HPDE6-E6E7 (cell line): Measurements from ENCODE around the gene CCDC170.

Experiments
- DNase-seq: peaks from one replicate; pipeline ENCODE4 v3.0.0; 2011; ENCODE audit warnings: missing footprints; ENCODE audit errors: extremely low spot score

The CCDC170 gene

DNA sequence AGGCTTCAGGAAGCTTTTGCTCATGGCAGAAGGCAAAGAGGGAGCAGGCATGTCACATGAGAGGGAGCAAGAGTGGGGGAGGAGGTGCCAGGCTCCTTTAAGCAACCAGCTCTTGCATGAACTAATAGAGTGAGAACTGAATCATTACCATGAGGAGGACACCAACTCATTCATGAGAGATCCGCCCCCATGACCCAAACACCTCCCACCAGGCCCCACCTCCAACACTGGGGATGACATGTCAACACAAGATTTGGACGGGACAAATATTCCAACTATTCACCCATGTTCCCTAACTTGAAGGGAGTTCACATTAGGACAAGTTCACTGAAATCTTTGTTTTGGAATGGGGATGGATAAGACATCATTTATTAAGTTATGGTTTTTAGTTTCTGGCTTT, 158.5 kb downstream of the CCDC170 start:
- DNase-seq: no peak

DNA sequence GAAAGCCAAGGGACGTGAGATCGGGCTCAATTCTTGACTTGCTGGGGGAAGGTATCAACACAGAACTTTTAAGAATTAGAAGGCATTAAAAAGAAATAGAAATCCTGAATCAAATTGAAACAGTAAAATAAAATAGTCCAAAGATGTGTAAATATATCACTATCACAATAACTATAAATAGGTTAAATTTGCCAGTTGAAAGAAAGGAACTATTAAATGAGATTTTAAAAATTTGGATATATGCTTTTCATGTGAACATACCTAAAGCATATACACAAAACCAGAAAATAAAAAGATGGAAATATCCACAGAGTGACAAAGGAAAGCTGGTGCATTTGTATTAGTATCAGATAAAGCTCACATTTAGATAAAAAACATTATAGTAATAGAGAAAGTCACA, 161.3 kb downstream of the CCDC170 start:
- no peak for DNase-seq

DNA sequence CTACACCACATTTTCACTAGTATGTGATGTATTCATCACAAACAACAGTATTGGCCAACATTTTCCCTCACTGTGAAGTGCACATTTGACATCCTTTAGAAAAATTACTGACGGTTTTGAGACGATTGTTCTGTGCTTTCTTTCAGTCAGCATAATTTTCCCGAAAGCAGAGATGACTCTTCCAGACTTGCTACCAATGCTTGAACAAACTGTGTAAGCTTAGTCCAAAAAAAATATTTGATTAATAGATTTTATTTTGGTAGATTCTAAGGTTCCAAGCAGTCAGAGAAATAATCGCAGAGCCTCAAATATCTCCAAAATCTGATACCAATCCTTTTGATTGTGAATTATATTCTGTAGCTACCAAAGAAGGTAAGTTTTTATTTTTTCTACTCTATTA, 162.6 kb downstream of the CCDC170 start:
- no peak for DNase-seq

DNA sequence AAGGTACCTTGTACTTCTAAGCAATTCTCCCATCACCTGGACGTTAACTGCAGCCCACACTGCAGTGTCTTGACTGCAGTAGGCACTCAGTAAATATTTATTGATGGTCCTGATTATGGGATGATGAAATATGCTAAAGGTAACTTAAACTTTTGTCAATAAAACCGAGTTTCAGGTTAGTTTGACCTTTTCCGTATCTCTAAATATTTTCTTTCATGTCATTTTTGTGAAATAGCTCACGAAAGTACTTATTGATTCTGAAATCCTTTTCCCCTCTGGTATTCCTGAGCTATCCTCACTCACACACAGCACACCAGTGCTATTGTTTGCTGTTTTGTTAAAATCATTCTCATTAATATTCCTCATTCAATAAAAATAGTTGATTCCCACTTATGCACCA, 164.3 kb downstream of the CCDC170 start:
- DNase-seq: no peak

DNA sequence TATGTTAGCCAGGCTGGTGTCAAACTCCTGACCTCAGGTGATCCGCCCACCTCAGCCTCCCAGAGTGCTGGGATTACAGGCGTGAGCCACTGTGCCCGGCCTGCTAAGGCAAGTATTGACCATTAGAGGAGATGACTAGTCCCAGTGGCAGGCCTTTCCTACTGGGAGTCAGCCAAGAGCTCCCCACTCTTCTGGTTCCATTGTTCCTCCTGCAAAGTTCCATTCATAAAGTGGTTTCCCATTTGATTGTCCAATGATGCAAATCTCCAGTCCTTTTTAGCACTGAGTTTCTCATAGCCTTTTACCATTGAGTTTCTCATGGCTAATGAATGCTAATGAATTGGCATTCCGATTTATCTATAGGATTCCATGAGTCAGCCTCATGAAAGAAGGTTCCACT, 165.4 kb downstream of the CCDC170 start:
- no peak for DNase-seq

DNA sequence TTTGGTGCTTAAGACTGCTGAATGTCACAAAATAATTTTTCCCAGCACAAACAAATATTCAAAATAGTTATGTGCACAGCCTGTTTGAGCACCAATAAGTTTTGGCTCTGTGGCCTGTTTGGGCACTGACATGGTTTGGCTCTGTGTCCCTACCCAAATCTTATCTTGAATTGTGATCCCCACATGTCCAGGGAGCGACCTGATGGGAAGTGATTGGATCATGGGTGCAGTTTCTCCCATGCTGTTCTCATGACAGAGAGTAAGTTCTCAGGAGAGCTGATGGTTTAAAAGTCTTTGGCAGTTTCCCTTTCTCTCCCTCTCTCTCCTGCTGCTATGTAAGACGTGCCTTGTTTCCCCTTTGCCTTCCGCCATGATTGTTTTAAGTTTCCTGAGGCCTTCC, 167.7 kb downstream of the CCDC170 start:
- no peak for DNase-seq

DNA sequence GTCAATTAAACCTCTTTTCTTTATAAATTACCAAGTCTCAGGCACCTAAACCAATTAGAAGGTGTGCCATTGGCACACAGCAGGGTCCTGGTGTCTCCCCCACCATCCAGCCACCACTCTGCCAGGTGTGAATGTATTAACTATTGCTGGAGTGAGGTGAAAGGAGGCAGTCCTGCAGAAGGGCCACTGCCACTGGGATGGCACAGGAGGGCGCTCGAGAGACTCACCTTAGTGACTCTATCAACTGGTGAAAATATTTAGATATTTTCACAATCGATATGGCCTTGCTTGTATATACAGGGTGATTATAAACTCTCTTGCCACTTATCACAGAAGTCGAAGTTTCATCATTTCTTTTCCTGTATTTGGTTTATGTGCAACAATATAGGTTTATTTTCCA, 168.1 kb downstream of the CCDC170 start:
- DNase-seq: no peak

DNA sequence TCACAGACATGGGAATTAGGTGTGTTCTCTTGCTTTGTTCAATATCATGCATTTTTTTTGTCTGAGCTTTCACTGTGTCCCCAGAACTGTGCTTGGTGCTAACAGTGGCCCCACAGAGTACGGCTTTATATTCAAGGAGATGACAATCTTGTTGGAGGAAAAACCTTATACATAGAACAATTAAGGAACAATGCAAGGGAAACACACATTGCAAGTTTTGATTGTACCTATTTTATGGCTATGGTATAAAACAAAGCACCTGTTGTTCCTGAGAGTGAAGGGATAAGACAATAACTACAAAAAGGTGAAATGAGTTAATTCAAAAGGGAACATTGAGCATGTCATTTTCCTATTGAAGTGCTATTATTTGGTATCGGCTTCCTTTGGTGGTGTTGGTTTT, 169.7 kb downstream of the CCDC170 start:
- DNase-seq: no peak

DNA sequence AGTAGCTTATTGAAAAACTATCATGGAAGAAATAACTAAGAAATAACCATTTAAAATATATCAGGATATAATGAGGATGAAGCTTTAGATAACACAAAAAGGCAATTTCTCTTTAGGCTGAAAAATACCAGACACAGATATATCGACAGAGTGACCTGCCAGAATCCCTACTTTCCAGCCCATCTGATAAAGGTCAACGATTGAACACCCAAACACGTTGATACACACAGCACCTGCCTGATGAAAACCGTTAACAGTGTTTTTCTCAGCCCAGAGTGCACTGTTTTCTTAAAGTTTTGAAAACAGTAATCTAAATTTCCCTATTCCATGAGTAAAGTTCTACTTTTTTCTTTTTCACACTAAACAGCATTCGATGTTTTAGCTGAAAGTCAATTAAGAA, 170.6 kb downstream of the CCDC170 start:
- no peak for DNase-seq

DNA sequence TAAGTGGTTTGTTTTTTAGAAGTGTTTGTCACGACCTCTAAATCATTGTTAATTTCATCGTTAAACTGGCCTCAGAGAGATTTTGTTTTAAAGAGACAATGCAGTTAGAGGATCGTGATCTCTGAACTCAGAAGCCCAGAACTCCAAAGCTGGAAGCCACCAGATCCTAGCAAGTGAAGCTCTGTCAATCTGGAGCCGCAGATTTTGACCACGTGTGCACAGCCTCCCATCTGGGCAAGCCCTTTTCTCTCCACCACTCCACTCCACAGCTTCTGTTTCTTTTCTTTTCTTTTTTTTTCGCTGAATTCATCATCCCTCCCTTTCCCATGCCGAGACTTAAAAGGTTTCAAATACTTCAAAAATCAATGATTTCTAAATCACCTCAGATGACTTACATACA, 171.5 kb downstream of the CCDC170 start:
- DNase-seq: no peak

DNA sequence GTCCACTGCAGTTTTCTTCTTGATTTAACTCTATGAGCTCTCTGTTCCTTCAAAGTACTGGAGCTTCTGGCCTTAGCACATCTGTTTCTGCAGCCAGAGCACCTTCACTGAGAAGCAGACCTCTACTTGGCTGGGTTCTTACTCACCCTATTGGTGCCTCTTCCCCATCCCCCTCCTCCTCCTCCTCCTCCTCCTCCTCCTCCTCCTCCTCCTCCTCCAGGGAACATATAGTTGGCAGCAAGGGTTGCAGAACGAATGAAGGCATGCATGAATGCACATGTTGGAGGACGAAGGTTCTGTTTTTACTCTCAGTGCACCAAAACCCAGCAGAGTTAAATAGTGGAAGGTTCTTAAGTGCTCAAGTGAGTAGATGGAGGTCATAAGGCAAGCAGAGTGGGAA, 172.7 kb downstream of the CCDC170 start:
- no peak for DNase-seq

DNA sequence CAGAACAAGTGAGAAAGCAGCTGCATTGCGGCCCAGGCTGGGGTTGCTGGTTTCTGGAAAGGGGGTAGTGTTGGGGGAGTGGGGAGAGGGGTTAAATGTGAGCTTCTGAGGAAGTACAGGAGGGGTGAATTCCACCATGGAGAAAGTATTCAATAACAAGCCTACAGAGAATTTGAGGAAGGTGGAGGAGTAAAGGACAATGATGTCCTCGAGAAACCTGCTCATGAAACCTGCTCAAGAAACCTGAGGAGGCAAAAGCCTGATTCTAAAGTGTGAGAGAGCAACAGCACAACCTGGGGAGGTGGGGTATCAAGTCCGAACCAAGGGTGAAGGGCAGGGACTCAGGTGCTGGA, 175.4 kb downstream of the CCDC170 start:
- no peak for DNase-seq

DNA sequence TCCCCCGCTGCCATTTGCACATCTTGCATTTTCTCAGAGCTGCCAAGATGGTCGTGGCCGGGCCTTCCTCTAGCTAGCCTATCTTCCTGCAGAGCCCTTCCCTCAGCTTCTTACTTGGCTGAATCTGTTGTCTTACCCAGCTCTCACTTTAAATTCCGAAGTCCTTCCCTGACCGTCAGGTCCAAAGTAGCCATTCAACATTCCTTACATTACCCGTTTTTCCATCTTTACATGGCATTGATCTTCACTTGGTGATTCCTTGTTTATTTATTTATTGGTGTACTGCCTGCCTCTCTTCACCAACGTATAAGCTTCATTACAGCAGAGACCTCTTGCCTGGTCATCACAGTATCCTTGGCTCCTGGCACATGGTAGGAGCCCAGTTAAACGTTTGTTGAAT, 176.3 kb downstream of the CCDC170 start:
- DNase-seq: no peak
